ENCODE measurements around the gene NEMP2. TPM values are rescaled to one million over a fixed set of nuclear protein-coding genes. Genes with fewer than 3 reads are reported as not detected.

NEMP2 gene
- polyA plus RNA-seq, 1 donor from 2014 or later, result 1.1 TPM

GRCh38 chr2:190574169-190574568, 39.6 kb upstream of the NEMP2 start:
- TF ChIP-seq RAD21 (conservative IDR thresholded peaks at IDR 0.05), result no peak
- TF ChIP-seq TAF1 (IDR thresholded peaks at IDR 0.05; ENCODE audit: low read depth), result no peak
- no peak for TF ChIP-seq EP300 (conservative IDR thresholded peaks at IDR 0.05; ENCODE audit: poor library complexity, severe bottlenecking)
- no peak for TF ChIP-seq EZH2 (IDR thresholded peaks at IDR 0.05; ENCODE audit: borderline replicate concordance, insufficient read depth, low read length, poor library complexity, severe bottlenecking)
- no peak for TF ChIP-seq POLR2AphosphoS5 (IDR thresholded peaks at IDR 0.05)
- no peak for TF ChIP-seq MXI1 (conservative IDR thresholded peaks at IDR 0.05; ENCODE audit: poor library complexity, severe bottlenecking)
- TF ChIP-seq CTCF (IDR thresholded peaks at IDR 0.05; ENCODE audit: poor library complexity, severe bottlenecking), result no peak
- TF ChIP-seq SMC3 (conservative IDR thresholded peaks at IDR 0.05; ENCODE audit: poor library complexity), result no peak
- no peak for TF ChIP-seq REST (IDR thresholded peaks at IDR 0.05; ENCODE audit: borderline replicate concordance)
- Histone ChIP-seq H3F3A (ENCODE audit: insufficient read depth, low read length, poor library complexity, severe bottlenecking) (no peaks in the 10 kb centered on the region), H3K27ac (ENCODE audit: low read length) (no peak overlapping the region), H3K79me2 (replicated peaks; ENCODE audit: insufficient read depth, low read length) (no peaks in the 10 kb centered on the region), H3K36me3 (ENCODE audit: insufficient read depth, low read length) (no peaks in the 10 kb centered on the region), H3K4me3 (ENCODE audit: low read length) (no peak overlapping the region), H3K27me3 (ENCODE audit: insufficient read depth, low read depth, low read length) (no peaks in the 10 kb centered on the region), H3K4me2 (ENCODE audit: low read length) (no peak overlapping the region), H2AFZ (ENCODE audit: low read depth, low read length) (no peak overlapping the region), H3K9me3 (ENCODE audit: low read length) (no peaks in the 10 kb centered on the region), H3K9ac (ENCODE audit: low read length) (no peak overlapping the region), H4K20me1 (ENCODE audit: insufficient read depth) (no peaks in the 10 kb centered on the region), H3K9me2 (ENCODE audit: insufficient read depth, low read length) (no peaks in the 10 kb centered on the region)

GRCh38 chr2:190572246-190572645, 37.7 kb upstream of the NEMP2 start:
- Histone ChIP-seq H3K9me2 (ENCODE audit: insufficient read depth, low read length) (no peaks in the 10 kb centered on the region), H3K4me3 (ENCODE audit: low read length) (no peak overlapping the region), H3K4me2 (ENCODE audit: low read length) (no peak overlapping the region), H2AFZ (ENCODE audit: low read depth, low read length) (no peak overlapping the region), H3K36me3 (ENCODE audit: insufficient read depth, low read length) (no peaks in the 10 kb centered on the region), H3K27ac (ENCODE audit: low read length) (no peak overlapping the region), H4K20me1 (ENCODE audit: insufficient read depth) (no peaks in the 10 kb centered on the region), H3K27me3 (ENCODE audit: insufficient read depth, low read depth, low read length) (no peaks in the 10 kb centered on the region), H3K9me3 (ENCODE audit: low read length) (no peaks in the 10 kb centered on the region), H3K79me2 (replicated peaks; ENCODE audit: insufficient read depth, low read length) (no peaks in the 10 kb centered on the region), H3K9ac (ENCODE audit: low read length) (no peak overlapping the region), H3F3A (ENCODE audit: insufficient read depth, low read length, poor library complexity, severe bottlenecking) (no peaks in the 10 kb centered on the region)
- TF ChIP-seq CTCF (IDR thresholded peaks at IDR 0.05; ENCODE audit: poor library complexity, severe bottlenecking) (no peak), SMC3 (conservative IDR thresholded peaks at IDR 0.05; ENCODE audit: poor library complexity) (no peak), POLR2AphosphoS5 (IDR thresholded peaks at IDR 0.05) (no peak), MXI1 (conservative IDR thresholded peaks at IDR 0.05; ENCODE audit: poor library complexity, severe bottlenecking) (no peak), REST (IDR thresholded peaks at IDR 0.05; ENCODE audit: borderline replicate concordance) (no peak), RAD21 (conservative IDR thresholded peaks at IDR 0.05) (no peak), EP300 (conservative IDR thresholded peaks at IDR 0.05; ENCODE audit: poor library complexity, severe bottlenecking) (no peak), EZH2 (IDR thresholded peaks at IDR 0.05; ENCODE audit: borderline replicate concordance, insufficient read depth, low read length, poor library complexity, severe bottlenecking) (no peak), TAF1 (IDR thresholded peaks at IDR 0.05; ENCODE audit: low read depth) (no peak)
